CD14-positive monocyte (primary cell): Measurements from ENCODE around the gene PITPNC1. TPM values are rescaled to one million over a fixed set of nuclear protein-coding genes. Genes with fewer than 3 reads are reported as not detected.

Experiments used
- DNase-seq, 3 donors: peaks; one replicate each; pipeline ENCODE4 v3.0.0-alpha.2; 2011 to 2022
- H2AFZ ChIP-seq: 2 replicates; pipeline ENCODE4 v1.6.0; 2012; ENCODE audit warnings: mild to moderate bottlenecking, low read depth, low read length, inconsistent platforms; ENCODE audit not compliant: insufficient read depth, poor library complexity, severe bottlenecking
- H3K27ac ChIP-seq, 2 donors: 1 replicate in 1 of 2; 2 replicates in 1 of 2; pipeline ENCODE4 v1.5.1; 2012 to 2013; ENCODE audit warnings: low read length in 2 of 2, control low read depth in 1 of 2, inconsistent platforms in 1 of 2, low read depth in 1 of 2, mild to moderate bottlenecking in 1 of 2
- H3K27me3 ChIP-seq, 2 donors: one replicate each; pipeline versions ENCODE4 v1.6.0 to v1.6.1; 2011 to 2013; ENCODE audit warnings: low read length in 2 of 2; ENCODE audit not compliant: control insufficient read depth in 2 of 2, insufficient read depth in 2 of 2
- H3K36me3 ChIP-seq, 2 donors: replicated peaks in 1 of 2; 1 replicate in 1 of 2; 2 replicates in 1 of 2; pipeline versions ENCODE4 v1.5.1 to v1.6.1; 2012 to 2013; ENCODE audit warnings: low read length in 2 of 2, control low read depth in 1 of 2, inconsistent platforms in 1 of 2, mild to moderate bottlenecking in 1 of 2; ENCODE audit not compliant: insufficient read depth in 2 of 2, control insufficient read depth in 1 of 2
- H3K4me1 ChIP-seq, 2 donors: 1 replicate in 1 of 2; 2 replicates in 1 of 2; pipeline versions ENCODE4 v1.5.1 to v1.6.1; 2012 to 2013; ENCODE audit warnings: low read length in 2 of 2, control low read depth in 1 of 2, inconsistent platforms in 1 of 2, mild to moderate bottlenecking in 1 of 2, moderate library complexity in 1 of 2; ENCODE audit not compliant: insufficient read depth in 2 of 2, control insufficient read depth in 1 of 2
- H3K4me2 ChIP-seq: replicated peaks from 2 replicates; pipeline ENCODE3; 2012; ENCODE audit warnings: low read length, moderate library complexity, mild to moderate bottlenecking; ENCODE audit not compliant: poor library complexity, severe bottlenecking; ENCODE audit errors: extremely low read depth
- H3K4me3 ChIP-seq, 3 experiments: fragments of 200-600 bp in 1 of 3; sonication (generic) in 1 of 3; replicated peaks in 1 of 3; 1 replicate in 2 of 3; 2 replicates in 1 of 3; pipeline ENCODE4 v1.5.1; 2011 to 2013; ENCODE audit warnings: low read length in 3 of 3, mild to moderate bottlenecking in 3 of 3, control low read depth in 2 of 3, low read depth in 2 of 3, inconsistent platforms in 1 of 3, moderate library complexity in 1 of 3
- H3K79me2 ChIP-seq: 2 replicates; pipeline ENCODE4 v1.6.0; 2012; ENCODE audit warnings: mild to moderate bottlenecking, control low read depth, inconsistent platforms, low read length, moderate library complexity; ENCODE audit not compliant: insufficient read depth
- H3K9ac ChIP-seq: 2 replicates; pipeline ENCODE4 v1.6.0; 2017; ENCODE audit warnings: low read length, mild to moderate bottlenecking; ENCODE audit not compliant: insufficient read depth, poor library complexity, severe bottlenecking
- H3K9me3 ChIP-seq, 2 donors: replicated peaks in 1 of 2; 1 replicate in 1 of 2; 2 replicates in 1 of 2; pipeline versions ENCODE4 v1.5.1 to v1.6.1; 2012 to 2013; ENCODE audit warnings: low read length in 2 of 2, control low read depth in 1 of 2; ENCODE audit not compliant: control insufficient read depth in 1 of 2, insufficient read depth in 1 of 2
- H4K20me1 ChIP-seq: 2 replicates; pipeline ENCODE4 v1.6.0; 2012; ENCODE audit warnings: mild to moderate bottlenecking, low read length, control low read depth, moderate library complexity; ENCODE audit not compliant: insufficient read depth
- H3K27ac Mint-ChIP-seq, 7 donors: one replicate each; pipeline ENCODE4 v1.8.0; 2020; ENCODE audit warnings: mild to moderate bottlenecking in 7 of 7, mixed read lengths in 7 of 7, moderate library complexity in 6 of 7, inconsistent platforms in 2 of 7
- H3K27me3 Mint-ChIP-seq, 3 donors: one replicate each; pipeline ENCODE4 v1.8.0; 2021 to 2022; ENCODE audit warnings: low read depth in 3 of 3, mild to moderate bottlenecking in 3 of 3, mixed read lengths in 3 of 3, moderate library complexity in 3 of 3, inconsistent platforms in 1 of 3
- H3K36me3 Mint-ChIP-seq, 2 donors: one replicate each; pipeline ENCODE4 v1.8.0; 2020; ENCODE audit warnings: mixed read lengths in 2 of 2, inconsistent platforms in 1 of 2, mild to moderate bottlenecking in 1 of 2
- H3K4me1 Mint-ChIP-seq: one replicate; pipeline ENCODE4 v1.8.0; 2020; ENCODE audit warnings: mild to moderate bottlenecking, mixed read lengths
- H3K4me3 Mint-ChIP-seq, 2 donors: one replicate each; pipeline ENCODE4 v1.8.0; 2020; ENCODE audit warnings: mild to moderate bottlenecking in 2 of 2, mixed read lengths in 2 of 2, moderate library complexity in 1 of 2
- H3K9me3 Mint-ChIP-seq, 7 donors: one replicate each; pipeline ENCODE4 v1.8.0; 2020 to 2022; ENCODE audit warnings: mixed read lengths in 7 of 7, mild to moderate bottlenecking in 6 of 7, moderate library complexity in 6 of 7, inconsistent platforms in 2 of 7
- WGBS: methylation state at CpG from one replicate; pipeline ENCODE4 v1.1.5; 2013; ENCODE audit warnings: missing lambda C conversion rate; ENCODE audit not compliant: insufficient coverage; 5-methylcytosine and 5-hydroxymethylcytosine counted together
- intact Hi-C, 2 donors: fragments of 100-400 bp; cut with micrococcal nuclease; formaldehyde crosslinking; loops; one replicate each; pipeline versions ENCODE4 v1.15.0 to v1.15.1; 2023
- polyA plus RNA-seq, 3 donors: library from polyadenylated mRNA; depleted of rRNA in 1 of 3; unstranded in 2 of 3; stranded (reverse) in 1 of 3; fragments of 300-500 nt in 2 of 3; fragments of >200 nt in 1 of 3; fragmentation: Illumina TruSeq in 2 of 3; gene quantifications; 1 replicate in 2 of 3; 2 replicates in 1 of 3; pipeline ENCODE4 v1.2.3, GENCODE V29; 2012 to 2021
- TF ChIP-seq, protein P1 (sequence below): fragments of 200-600 bp; IDR thresholded peaks from one replicate; pipeline ENCODE4 v1.8.0; 2022; ENCODE audit warnings: antibody characterized with exemption, mild to moderate bottlenecking

PITPNC1 gene
- polyA plus RNA-seq, 3 donors = 18.5 to 31.0 (median 21.7) TPM

DNA sequence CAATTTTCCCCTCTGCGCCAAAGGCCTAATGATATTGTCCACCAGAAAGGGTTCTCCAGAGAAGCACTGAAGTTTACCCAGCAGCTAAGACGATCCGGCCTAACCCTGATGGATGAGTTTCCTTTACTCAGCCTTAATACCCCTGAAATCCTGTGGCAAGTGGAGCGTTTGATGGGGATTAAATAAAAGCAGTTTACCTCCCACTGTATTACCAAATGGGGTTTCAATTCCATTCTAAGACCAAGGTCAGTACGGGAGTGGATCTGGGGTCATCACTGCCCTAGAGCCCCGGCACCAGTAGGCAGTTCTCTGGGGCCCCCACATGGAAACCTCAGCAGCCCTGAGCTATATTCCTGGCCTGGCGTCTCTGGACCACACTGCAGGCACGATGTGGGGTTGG is 243.6 kb downstream of the PITPNC1 start:
- H2AFZ ChIP-seq = no peak overlapping the region
- no peak overlapping the region for H3K27ac ChIP-seq
- no peak overlapping the region for H3K4me3 ChIP-seq
- H3K9me3 ChIP-seq = no peaks in the 10 kb centered on the region
- no peak for DNase-seq
- peaks cover 3 to 10% of the 10 kb centered on the region in 2 donors for H3K36me3 Mint-ChIP-seq
- H3K4me2 ChIP-seq = no peak overlapping the region
- no peak overlapping the region for H3K9ac ChIP-seq
- no peaks in the 10 kb centered on the region for H3K9me3 Mint-ChIP-seq
- H3K27ac Mint-ChIP-seq = no peak overlapping the region
- H3K4me1 Mint-ChIP-seq = no peaks in the 10 kb centered on the region
- 100% methylated on average over 4 of the region's 8 CpGs for WGBS
- intact Hi-C loops = no loop called here
- no peaks in the 10 kb centered on the region for H3K36me3 ChIP-seq
- TF ChIP-seq, protein P1, sequence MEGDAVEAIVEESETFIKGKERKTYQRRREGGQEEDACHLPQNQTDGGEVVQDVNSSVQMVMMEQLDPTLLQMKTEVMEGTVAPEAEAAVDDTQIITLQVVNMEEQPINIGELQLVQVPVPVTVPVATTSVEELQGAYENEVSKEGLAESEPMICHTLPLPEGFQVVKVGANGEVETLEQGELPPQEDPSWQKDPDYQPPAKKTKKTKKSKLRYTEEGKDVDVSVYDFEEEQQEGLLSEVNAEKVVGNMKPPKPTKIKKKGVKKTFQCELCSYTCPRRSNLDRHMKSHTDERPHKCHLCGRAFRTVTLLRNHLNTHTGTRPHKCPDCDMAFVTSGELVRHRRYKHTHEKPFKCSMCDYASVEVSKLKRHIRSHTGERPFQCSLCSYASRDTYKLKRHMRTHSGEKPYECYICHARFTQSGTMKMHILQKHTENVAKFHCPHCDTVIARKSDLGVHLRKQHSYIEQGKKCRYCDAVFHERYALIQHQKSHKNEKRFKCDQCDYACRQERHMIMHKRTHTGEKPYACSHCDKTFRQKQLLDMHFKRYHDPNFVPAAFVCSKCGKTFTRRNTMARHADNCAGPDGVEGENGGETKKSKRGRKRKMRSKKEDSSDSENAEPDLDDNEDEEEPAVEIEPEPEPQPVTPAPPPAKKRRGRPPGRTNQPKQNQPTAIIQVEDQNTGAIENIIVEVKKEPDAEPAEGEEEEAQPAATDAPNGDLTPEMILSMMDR = no peak
- H3K4me1 ChIP-seq = no peaks in the 10 kb centered on the region
- H3K4me3 Mint-ChIP-seq = no peak overlapping the region
- H4K20me1 ChIP-seq = no peaks in the 10 kb centered on the region
- H3K79me2 ChIP-seq = no peaks in the 10 kb centered on the region
- H3K27me3 ChIP-seq = no peaks in the 10 kb centered on the region
- peaks cover 0 to 4% (median 0%) of the 10 kb centered on the region in 3 donors for H3K27me3 Mint-ChIP-seq

DNA sequence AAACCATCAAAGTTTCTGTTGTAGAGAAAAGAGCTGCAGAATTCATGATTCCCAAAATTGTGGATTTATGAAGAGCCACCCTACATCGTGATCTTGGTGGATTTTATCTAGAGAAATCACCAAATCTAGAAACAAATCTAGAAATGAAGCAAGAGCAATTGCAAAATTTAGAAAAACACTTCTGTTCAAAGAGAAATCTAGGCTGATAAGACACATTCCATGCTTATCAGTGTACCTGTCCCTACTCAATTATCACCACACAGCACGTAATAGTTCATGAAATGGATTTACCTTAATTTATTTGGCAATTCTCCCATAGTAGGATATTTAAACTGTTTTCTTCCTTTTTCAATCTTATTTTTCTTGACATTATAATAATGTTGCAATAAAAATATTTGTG is 246.7 kb downstream of the PITPNC1 start:
- WGBS = 100% methylated on average over 1 of the region's 2 CpGs
- Histone ChIP-seq H3K9me3 (no peaks in the 10 kb centered on the region), H3K4me2 (no peak overlapping the region), H2AFZ (no peak overlapping the region), H3K9ac (no peak overlapping the region), H4K20me1 (no peaks in the 10 kb centered on the region), H3K36me3 (no peaks in the 10 kb centered on the region), H3K27ac (no peak overlapping the region), H3K27me3 (no peaks in the 10 kb centered on the region), H3K4me3 (no peak overlapping the region), H3K79me2 (no peaks in the 10 kb centered on the region), H3K4me1 (no peaks in the 10 kb centered on the region)
- Mint-ChIP-seq H3K36me3 (peaks cover 10 to 17% of the 10 kb centered on the region in 2 donors), H3K9me3 (no peaks in the 10 kb centered on the region), H3K4me1 (no peaks in the 10 kb centered on the region), H3K27ac (no peak overlapping the region), H3K27me3 (peaks cover 0 to 4% (median 0%) of the 10 kb centered on the region in 3 donors), H3K4me3 (no peak overlapping the region)
- TF ChIP-seq, protein P1 = no peak
- DNase-seq = no peak
- intact Hi-C loops = no loop called here
